Spinal cord (tissue), 10 donors: ENCODE measurements around the gene ADGRL3. TPM values are rescaled to one million over a fixed set of nuclear protein-coding genes. Genes with fewer than 3 reads are reported as not detected.
"Not testable (repeated sequence)": the region's sequence is repeated elsewhere in the genome, so short reads cannot be mapped to it uniquely, and the experiment has no call there.

Experiments used
- DNase-seq, 6 donors: peaks; one replicate each; pipeline versions ENCODE4 v3.0.0 to v3.0.0-alpha.2; 2013 to 2015; ENCODE audit warnings: low spot score in 6 of 6, low read depth in 4 of 6
- H3K27ac ChIP-seq: one replicate; pipeline ENCODE4 v1.5.1; 2013; ENCODE audit warnings: low read depth, low read length, control low read depth
- H3K27me3 ChIP-seq: one replicate; pipeline ENCODE4 v1.6.1; 2013; ENCODE audit warnings: low read length; ENCODE audit not compliant: control insufficient read depth, insufficient read depth
- H3K36me3 ChIP-seq: one replicate; pipeline ENCODE4 v1.6.1; 2013; ENCODE audit warnings: low read length; ENCODE audit not compliant: control insufficient read depth, insufficient read depth
- H3K4me1 ChIP-seq: one replicate; pipeline ENCODE4 v1.6.1; 2013; ENCODE audit warnings: low read length; ENCODE audit not compliant: control insufficient read depth, insufficient read depth
- H3K4me3 ChIP-seq: one replicate; pipeline ENCODE4 v1.5.1; 2013; ENCODE audit warnings: low read depth, low read length, control low read depth
- H3K9me3 ChIP-seq: one replicate; pipeline ENCODE4 v1.6.1; 2013; ENCODE audit warnings: low read length; ENCODE audit not compliant: control insufficient read depth, insufficient read depth
- WGBS: methylation state at CpG from one replicate; pipeline ENCODE4 v1.1.5; 2013; ENCODE audit warnings: missing lambda C conversion rate; ENCODE audit not compliant: insufficient coverage; 5-methylcytosine and 5-hydroxymethylcytosine counted together
- polyA plus RNA-seq, 2 donors: library from polyadenylated mRNA; unstranded; fragments of 120-200 nt; gene quantifications; one replicate each; pipeline ENCODE4 v1.2.1, GENCODE V29; 2013; ENCODE audit not compliant: insufficient read length in 2 of 2
- total RNA-seq, 2 donors: library from RNA; depleted of rRNA in 1 of 2; stranded (reverse); fragments of 120-200 nt in 1 of 2; fragments of >200 nt in 1 of 2; gene quantifications; one replicate each; pipeline versions ENCODE4 v1.2.3 to v1.2.4, GENCODE V29; 2013 to 2014
- donor health status: healthy.

The ADGRL3 gene
- total and polyA plus RNA-seq, 4 donors, result 76.2 to 220 (median 114) TPM

GRCh38 chr4:61741327-61742096 is 541.4 kb downstream of the ADGRL3 start:
- H3K4me1 ChIP-seq, result no peaks in the 10 kb centered on the region
- no peak overlapping the region for H3K4me3 ChIP-seq
- WGBS, result no CpG with 5 or more reads among the region's 4 CpGs
- H3K27ac ChIP-seq, result peak overlapping the region; percentile 40
- DNase-seq, result peak; percentile 24 to 83 (median 46)
- no peaks in the 10 kb centered on the region for H3K27me3 ChIP-seq
- no peaks in the 10 kb centered on the region for H3K36me3 ChIP-seq
- H3K9me3 ChIP-seq, result no peaks in the 10 kb centered on the region

GRCh38 chr4:61750810-61751209 is 550.7 kb downstream of the ADGRL3 start:
- Histone ChIP-seq H3K36me3 (no peaks in the 10 kb centered on the region), H3K4me1 (no peaks in the 10 kb centered on the region), H3K9me3 (peaks cover 2% of the 10 kb centered on the region), H3K27me3 (no peaks in the 10 kb centered on the region), H3K27ac (no peak overlapping the region), H3K4me3 (no peak overlapping the region)
- no peak for DNase-seq
- 92% methylated on average over 5 of the region's 5 CpGs for WGBS

- H3K9me3 ChIP-seq, result peaks cover 2% of the 10 kb centered on the region
- 100% methylated on average over 2 of the region's 2 CpGs for WGBS
These were observed 552.5 kb downstream of the ADGRL3 start for GRCh38 chr4:61752617-61753016.

GRCh38 chr4:61753739-61754138 is 553.6 kb downstream of the ADGRL3 start:
- 100% methylated on average over 1 of the region's 3 CpGs for WGBS
- no peak for DNase-seq
- Histone ChIP-seq H3K4me1 (no peaks in the 10 kb centered on the region), H3K9me3 (peaks cover 2% of the 10 kb centered on the region), H3K27me3 (no peaks in the 10 kb centered on the region), H3K27ac (no peak overlapping the region), H3K4me3 (no peak overlapping the region), H3K36me3 (no peaks in the 10 kb centered on the region)

More at GRCh38 chr4:61752617-61753016, 552.5 kb downstream of the ADGRL3 start:
- DNase-seq, result no peak
- Histone ChIP-seq H3K4me3 (no peak overlapping the region), H3K27me3 (no peaks in the 10 kb centered on the region), H3K27ac (no peak overlapping the region), H3K4me1 (no peaks in the 10 kb centered on the region), H3K36me3 (no peaks in the 10 kb centered on the region)

- H3K27me3 ChIP-seq, result not testable (repeated sequence)
These were observed 556.8 kb downstream of the ADGRL3 start for GRCh38 chr4:61756937-61757336.

GRCh38 chr4:61757983-61758382 is 557.9 kb downstream of the ADGRL3 start:
- not testable (repeated sequence) for H3K36me3 ChIP-seq, DNase-seq, H3K27me3 ChIP-seq, H3K4me3 ChIP-seq, H3K9me3 ChIP-seq, H3K4me1 ChIP-seq, H3K27ac ChIP-seq
- no CpG with 5 or more reads among the region's 1 CpG for WGBS

More at GRCh38 chr4:61756937-61757336, 556.8 kb downstream of the ADGRL3 start:
- WGBS, result 80% methylated on average over 3 of the region's 5 CpGs
- not testable (repeated sequence) for DNase-seq, H3K36me3 ChIP-seq, H3K4me1 ChIP-seq, H3K27ac ChIP-seq, H3K9me3 ChIP-seq, H3K4me3 ChIP-seq

GRCh38 chr4:61758596-61758995 is 558.5 kb downstream of the ADGRL3 start:
- not testable (repeated sequence) for H3K9me3 ChIP-seq, DNase-seq, H3K27ac ChIP-seq, H3K27me3 ChIP-seq, H3K36me3 ChIP-seq, H3K4me1 ChIP-seq, H3K4me3 ChIP-seq
- no CpG with 5 or more reads among the region's 1 CpG for WGBS

GRCh38 chr4:61759245-61759644 is 559.1 kb downstream of the ADGRL3 start:
- 100% methylated on average over 4 of the region's 7 CpGs for WGBS

GRCh38 chr4:61759885-61760284 is 559.8 kb downstream of the ADGRL3 start:
- 97% methylated on average over 4 of the region's 4 CpGs for WGBS
- H3K36me3 ChIP-seq, H3K27ac ChIP-seq, H3K27me3 ChIP-seq, DNase-seq, H3K4me3 ChIP-seq, H3K4me1 ChIP-seq, H3K9me3 ChIP-seq: not testable (repeated sequence)

More at GRCh38 chr4:61759245-61759644, 559.1 kb downstream of the ADGRL3 start:
- not testable (repeated sequence) for H3K4me3 ChIP-seq, H3K27ac ChIP-seq, H3K4me1 ChIP-seq, H3K36me3 ChIP-seq, H3K27me3 ChIP-seq, DNase-seq, H3K9me3 ChIP-seq

GRCh38 chr4:61760820-61761219 is 560.7 kb downstream of the ADGRL3 start:
- no peak for DNase-seq
- no peaks in the 10 kb centered on the region for H3K4me1 ChIP-seq
- H3K36me3 ChIP-seq, result no peaks in the 10 kb centered on the region
- no peak overlapping the region for H3K4me3 ChIP-seq
- 100% methylated on average over 1 of the region's 2 CpGs for WGBS
- no peak overlapping the region for H3K27ac ChIP-seq
- H3K9me3 ChIP-seq, result peaks cover 5% of the 10 kb centered on the region
- H3K27me3 ChIP-seq, result no peaks in the 10 kb centered on the region
